ENCODE data around the gene FANCI.

FANCI gene

GRCh38 chr15:89243691-89244573 is at the start of gene FANCI:
FANCI (plus strand) TSS chr15:89243979; CDS start chr15:89247648, 3,669 bp downstream.
- peak; percentile 76 to 80 for DNase-seq (ENCODE audit: low read depth in 2 of 2)

GRCh38 chr15:89194608-89195007 is 49.2 kb upstream of the FANCI start:
- DNase-seq (ENCODE audit: low read depth in 2 of 2): no peak

GRCh38 chr15:89195836-89196235 is 47.9 kb upstream of the FANCI start:
- peak; percentile 37 to 44 for DNase-seq (ENCODE audit: low read depth in 2 of 2)

- no peak for DNase-seq (ENCODE audit: low read depth in 2 of 2)
Measured at GRCh38 chr15:89196241-89196640, 47.5 kb upstream of the FANCI start.

GRCh38 chr15:89196994-89197393 is 46.8 kb upstream of the FANCI start:
- no peak for DNase-seq (ENCODE audit: low read depth in 2 of 2)

GRCh38 chr15:89197503-89197971 is 46.2 kb upstream of the FANCI start:
- DNase-seq (ENCODE audit: low read depth in 2 of 2): no peak

GRCh38 chr15:89198196-89198595 is 45.6 kb upstream of the FANCI start:
- no peak for DNase-seq (ENCODE audit: low read depth in 2 of 2)

GRCh38 chr15:89198934-89199333 is 44.8 kb upstream of the FANCI start:
- DNase-seq (ENCODE audit: low read depth in 2 of 2): no peak

- no peak for DNase-seq (ENCODE audit: low read depth in 2 of 2)
Measured at GRCh38 chr15:89199746-89200145, 44.0 kb upstream of the FANCI start.

- DNase-seq (ENCODE audit: low read depth in 2 of 2): no peak
Measured at GRCh38 chr15:89200182-89200581, 43.6 kb upstream of the FANCI start.

GRCh38 chr15:89201465-89202005 is 42.2 kb upstream of the FANCI start:
- no peak for DNase-seq (ENCODE audit: low read depth in 2 of 2)

GRCh38 chr15:89203705-89204273 is 40.0 kb upstream of the FANCI start:
- no peak for DNase-seq (ENCODE audit: low read depth in 2 of 2)

- no peak for DNase-seq (ENCODE audit: low read depth in 2 of 2)
Measured at GRCh38 chr15:89205991-89206585, 37.7 kb upstream of the FANCI start.

GRCh38 chr15:89206908-89207331 is 36.9 kb upstream of the FANCI start:
- peak in 1 of 2 experiments; percentile 15 for DNase-seq (ENCODE audit: low read depth in 2 of 2)

GRCh38 chr15:89208256-89208655 is 35.5 kb upstream of the FANCI start:
- DNase-seq (ENCODE audit: low read depth in 2 of 2): no peak

- no peak for DNase-seq (ENCODE audit: low read depth in 2 of 2)
Measured at GRCh38 chr15:89209057-89209456, 34.7 kb upstream of the FANCI start.

GRCh38 chr15:89211678-89212170 is 32.1 kb upstream of the FANCI start:
- no peak for DNase-seq (ENCODE audit: low read depth in 2 of 2)

GRCh38 chr15:89215627-89216026 is 28.2 kb upstream of the FANCI start:
- DNase-seq (ENCODE audit: low read depth in 2 of 2): no peak

- no peak for DNase-seq (ENCODE audit: low read depth in 2 of 2)
Measured at GRCh38 chr15:89217031-89217430, 26.7 kb upstream of the FANCI start.

- no peak for DNase-seq (ENCODE audit: low read depth in 2 of 2)
Measured at GRCh38 chr15:89217686-89218376, 25.9 kb upstream of the FANCI start.

GRCh38 chr15:89218531-89218930 is 25.2 kb upstream of the FANCI start:
- no peak for DNase-seq (ENCODE audit: low read depth in 2 of 2)

GRCh38 chr15:89221543-89221942 is 22.2 kb upstream of the FANCI start, which contains the start of gene RLBP1:
RLBP1 (minus strand) TSS chr15:89221579; CDS start chr15:89218975, 2,604 bp downstream.
- DNase-seq (ENCODE audit: low read depth in 2 of 2): no peak

All from fibroblast of skin of left biceps (primary cell).